Neural crest cell (in vitro differentiated cells): ENCODE measurements around the gene MYOD1. TPM values are rescaled to one million over a fixed set of nuclear protein-coding genes. Genes with fewer than 3 reads are reported as not detected.

Source experiments
- DNase-seq: peaks from one replicate; pipeline ENCODE4 v3.0.0; 2021; ENCODE audit warnings: low read depth, mixed read lengths, low spot score
- H3K27ac Mint-ChIP-seq: one replicate; pipeline ENCODE4 v1.8.0; 2021; ENCODE audit warnings: mild to moderate bottlenecking, mixed read lengths; ENCODE audit not compliant: unreplicated experiment
- H3K27me3 Mint-ChIP-seq: 2 replicates; pipeline ENCODE4 v1.8.0; 2021; ENCODE audit warnings: low read depth, mild to moderate bottlenecking, mixed read lengths
- H3K36me3 Mint-ChIP-seq: 2 replicates; pipeline ENCODE4 v1.8.0; 2021; ENCODE audit warnings: low read depth, mild to moderate bottlenecking, mixed read lengths
- H3K4me1 Mint-ChIP-seq: 2 replicates; pipeline ENCODE4 v1.8.0; 2021; ENCODE audit warnings: mixed read lengths
- H3K4me3 Mint-ChIP-seq: one replicate; pipeline ENCODE4 v1.8.0; 2021; ENCODE audit warnings: mild to moderate bottlenecking, mixed read lengths
- H3K9me3 Mint-ChIP-seq: 2 replicates; pipeline ENCODE4 v1.8.0; 2021; ENCODE audit warnings: mixed read lengths
- total RNA-seq: library from RNA; stranded (reverse); gene quantifications from 2 replicates; pipeline ENCODE4 v1.2.1, GENCODE V29; 2021
- TF ChIP-seq, protein P1 (sequence below): fragments of 200-600 bp; sonication (generic); conservative IDR thresholded peaks from 2 replicates; pipeline ENCODE4 v1.5.0; 2021; ENCODE audit warnings: antibody characterized with exemption, mild to moderate bottlenecking

MYOD1 gene
- total RNA-seq, 1 donor from 2014 or later: not detected

DNA sequence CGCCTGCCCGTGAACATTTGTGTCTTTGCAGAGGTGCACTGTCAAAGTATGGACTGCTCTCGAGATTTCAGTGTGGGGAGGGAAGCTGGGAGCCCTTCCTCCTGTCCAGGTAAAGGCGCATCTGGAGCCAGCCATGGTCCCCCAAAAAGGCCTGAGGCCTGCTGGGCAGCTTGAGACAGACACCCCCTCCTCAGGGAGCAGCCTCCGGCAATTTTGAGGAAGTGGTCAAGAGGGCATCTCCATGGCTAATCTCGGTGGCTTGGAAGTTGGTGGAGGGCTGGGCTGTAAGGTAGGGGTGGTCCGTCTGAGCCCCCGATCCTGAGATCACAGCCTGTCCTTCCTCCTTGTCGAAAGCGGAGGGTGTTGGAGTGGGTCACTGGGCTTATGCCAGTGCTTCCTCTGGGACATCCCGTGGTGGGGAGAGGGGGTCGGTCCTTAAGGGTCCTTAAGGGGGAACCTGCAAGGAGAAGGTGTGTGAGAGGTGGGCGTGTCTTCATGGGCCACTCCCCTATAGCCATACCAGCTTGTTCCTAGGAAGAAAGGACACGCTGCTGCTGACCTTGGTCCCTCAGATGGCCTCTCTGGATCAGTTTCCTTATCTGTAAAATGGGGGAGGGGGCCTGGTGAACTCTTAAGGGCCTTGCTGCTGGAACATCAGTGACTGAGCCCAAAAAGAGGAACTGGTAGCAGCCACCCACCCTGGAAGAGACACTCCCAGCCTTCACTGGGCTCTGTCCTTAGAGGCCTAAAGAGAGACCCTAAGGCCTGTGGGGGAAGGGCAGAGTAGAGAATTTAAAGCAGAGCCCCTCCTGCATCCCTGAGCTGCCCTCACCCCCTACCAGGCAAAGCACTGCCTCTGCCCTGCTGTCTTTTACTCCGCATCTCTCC lies 17.8 kb downstream of the MYOD1 start:
- no peak for DNase-seq
- peak overlapping the region; percentile 3 for H3K27ac Mint-ChIP-seq
- no peaks in the 10 kb centered on the region for H3K36me3 Mint-ChIP-seq
- H3K9me3 Mint-ChIP-seq: no peaks in the 10 kb centered on the region
- peak overlapping the region; percentile 63 for H3K4me3 Mint-ChIP-seq
- TF ChIP-seq, protein P1, sequence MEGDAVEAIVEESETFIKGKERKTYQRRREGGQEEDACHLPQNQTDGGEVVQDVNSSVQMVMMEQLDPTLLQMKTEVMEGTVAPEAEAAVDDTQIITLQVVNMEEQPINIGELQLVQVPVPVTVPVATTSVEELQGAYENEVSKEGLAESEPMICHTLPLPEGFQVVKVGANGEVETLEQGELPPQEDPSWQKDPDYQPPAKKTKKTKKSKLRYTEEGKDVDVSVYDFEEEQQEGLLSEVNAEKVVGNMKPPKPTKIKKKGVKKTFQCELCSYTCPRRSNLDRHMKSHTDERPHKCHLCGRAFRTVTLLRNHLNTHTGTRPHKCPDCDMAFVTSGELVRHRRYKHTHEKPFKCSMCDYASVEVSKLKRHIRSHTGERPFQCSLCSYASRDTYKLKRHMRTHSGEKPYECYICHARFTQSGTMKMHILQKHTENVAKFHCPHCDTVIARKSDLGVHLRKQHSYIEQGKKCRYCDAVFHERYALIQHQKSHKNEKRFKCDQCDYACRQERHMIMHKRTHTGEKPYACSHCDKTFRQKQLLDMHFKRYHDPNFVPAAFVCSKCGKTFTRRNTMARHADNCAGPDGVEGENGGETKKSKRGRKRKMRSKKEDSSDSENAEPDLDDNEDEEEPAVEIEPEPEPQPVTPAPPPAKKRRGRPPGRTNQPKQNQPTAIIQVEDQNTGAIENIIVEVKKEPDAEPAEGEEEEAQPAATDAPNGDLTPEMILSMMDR: no peak
- H3K27me3 Mint-ChIP-seq: peaks cover 18% of the 10 kb centered on the region
- H3K4me1 Mint-ChIP-seq: peaks cover 31% of the 10 kb centered on the region

DNA sequence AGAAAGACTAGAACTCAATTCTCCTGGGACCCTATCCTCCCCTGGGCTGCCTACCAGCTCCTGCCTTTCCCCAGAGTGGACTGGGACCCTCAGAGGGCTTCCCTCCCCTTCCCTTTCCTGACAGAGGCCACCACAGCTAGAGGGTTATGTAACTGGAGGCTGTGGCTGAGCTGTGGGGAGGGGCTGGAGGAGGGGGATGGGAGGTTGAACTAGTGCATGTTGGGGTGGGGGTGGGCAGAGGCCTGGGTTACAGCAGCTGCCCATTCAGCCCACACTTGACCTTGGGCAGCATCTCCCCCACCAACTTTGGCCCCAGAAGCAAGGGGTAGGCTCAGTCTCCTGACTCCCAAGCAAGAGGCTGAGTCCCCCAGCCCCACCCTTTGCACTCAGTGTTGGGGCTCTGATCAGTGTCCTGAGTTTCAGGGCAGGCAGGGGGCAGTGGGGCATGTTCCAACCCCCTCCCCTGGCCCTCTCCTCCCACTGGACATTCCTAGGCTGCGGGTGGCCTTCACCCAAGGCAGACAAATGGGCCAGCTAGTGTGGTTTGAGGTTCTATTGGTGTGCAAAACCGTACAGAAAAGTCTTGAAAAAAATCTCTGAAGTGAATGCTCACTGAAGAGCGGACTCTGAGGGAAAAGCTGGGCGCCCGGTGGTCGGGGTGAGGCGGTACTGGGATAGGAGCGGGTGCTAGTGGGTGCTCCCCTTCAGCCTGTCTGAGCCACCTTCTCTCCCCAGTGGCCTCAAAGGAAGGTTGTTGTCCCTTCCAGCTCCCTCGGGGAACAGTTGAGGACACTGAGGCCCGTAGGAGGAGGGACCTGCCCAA lies 19.0 kb downstream of the MYOD1 start:
- no peaks in the 10 kb centered on the region for H3K36me3 Mint-ChIP-seq
- H3K27me3 Mint-ChIP-seq: peaks cover 7% of the 10 kb centered on the region
- TF ChIP-seq, protein P1: no peak
- peak overlapping the region; percentile 35 for H3K4me3 Mint-ChIP-seq
- H3K27ac Mint-ChIP-seq: no peak overlapping the region
- H3K4me1 Mint-ChIP-seq: peaks cover 34% of the 10 kb centered on the region
- DNase-seq: no peak
- no peaks in the 10 kb centered on the region for H3K9me3 Mint-ChIP-seq

DNA sequence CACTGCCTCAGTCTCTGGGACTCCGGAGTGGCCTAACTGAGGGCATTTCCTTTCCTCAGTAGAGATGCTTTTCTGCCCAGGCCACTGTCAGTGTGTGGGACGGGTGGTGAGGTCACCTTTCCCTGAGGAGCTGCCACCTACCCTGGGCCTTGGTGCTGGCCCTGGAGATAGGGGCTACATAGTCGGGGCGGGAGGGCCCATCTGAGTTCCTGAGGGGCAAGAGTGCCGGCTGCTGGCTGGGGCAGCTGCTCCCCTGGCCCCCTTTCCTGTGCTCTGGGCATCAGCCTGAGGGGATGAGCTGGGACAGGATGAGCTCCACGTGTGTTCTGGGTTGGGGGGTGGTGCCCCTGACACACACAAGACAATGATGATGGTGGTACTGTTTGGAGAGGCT lies 20.6 kb downstream of the MYOD1 start:
- no peaks in the 10 kb centered on the region for H3K36me3 Mint-ChIP-seq
- DNase-seq: no peak
- no peaks in the 10 kb centered on the region for H3K9me3 Mint-ChIP-seq

DNA sequence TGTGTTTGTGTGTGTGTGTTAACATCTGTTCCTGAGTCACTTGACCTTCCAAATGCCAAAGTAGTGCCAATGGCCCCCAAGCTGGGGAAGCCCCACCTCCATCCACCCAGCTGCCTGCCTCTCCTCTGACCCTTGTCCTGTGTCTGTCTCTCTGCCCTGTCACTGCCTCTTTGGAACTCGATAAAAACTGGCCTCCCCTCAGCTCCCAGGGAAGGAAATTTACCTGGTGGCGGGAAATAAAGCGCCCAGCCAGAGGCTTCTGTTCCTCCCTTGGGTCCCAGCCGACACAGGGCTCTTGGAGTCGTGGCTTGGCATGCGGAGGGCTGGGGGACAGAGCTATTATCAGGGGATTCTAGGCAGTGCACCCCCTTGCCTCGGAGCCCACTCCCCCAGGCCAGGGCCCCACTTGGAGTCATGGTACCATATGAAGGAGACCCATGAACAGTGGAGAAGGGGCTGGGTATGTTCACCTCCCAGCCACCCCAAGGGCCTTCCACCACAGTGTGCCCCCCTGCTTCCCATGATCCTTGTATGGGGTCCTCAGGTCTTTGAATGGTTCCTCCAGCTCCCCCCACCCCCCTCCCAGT lies 21.4 kb downstream of the MYOD1 start:
- DNase-seq: no peak
- no peaks in the 10 kb centered on the region for H3K9me3 Mint-ChIP-seq
- TF ChIP-seq, protein P1: no peak
- peak overlapping the region; percentile 28 for H3K4me3 Mint-ChIP-seq
- peaks cover 5% of the 10 kb centered on the region for H3K27me3 Mint-ChIP-seq
- peaks cover 29% of the 10 kb centered on the region for H3K4me1 Mint-ChIP-seq
- no peaks in the 10 kb centered on the region for H3K36me3 Mint-ChIP-seq
- H3K27ac Mint-ChIP-seq: no peak overlapping the region

More for the DNA sequence above, 20.6 kb downstream of the MYOD1 start:
- TF ChIP-seq, protein P1: no peak
- peaks cover 29% of the 10 kb centered on the region for H3K4me1 Mint-ChIP-seq
- H3K27me3 Mint-ChIP-seq: peaks cover 5% of the 10 kb centered on the region
- H3K4me3 Mint-ChIP-seq: no peak overlapping the region
- no peak overlapping the region for H3K27ac Mint-ChIP-seq

DNA sequence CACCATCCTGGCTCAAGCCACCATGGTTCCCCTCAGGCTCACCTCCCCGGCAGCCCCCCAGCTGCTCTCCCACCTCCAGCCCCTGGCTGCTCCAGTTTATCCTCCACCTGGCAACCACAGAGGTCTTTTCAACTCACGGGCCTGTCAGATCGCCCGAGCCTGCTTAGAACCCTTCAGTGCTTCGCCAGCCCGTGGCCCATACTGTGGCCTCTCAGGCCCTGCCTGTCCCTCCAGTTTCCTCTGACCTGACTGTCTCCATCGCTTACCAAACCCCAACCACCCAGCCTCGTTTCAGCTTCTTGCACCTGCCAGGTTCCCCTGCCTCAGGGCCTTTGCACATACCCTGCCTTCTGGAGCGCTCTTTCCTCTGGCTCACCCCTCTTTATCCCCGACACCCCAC lies 22.1 kb downstream of the MYOD1 start:
- TF ChIP-seq, protein P1: no peak
- Mint-ChIP-seq H3K36me3 (no peaks in the 10 kb centered on the region), H3K4me1 (peaks cover 28% of the 10 kb centered on the region), H3K4me3 (no peak overlapping the region), H3K9me3 (no peaks in the 10 kb centered on the region), H3K27me3 (peaks cover 5% of the 10 kb centered on the region), H3K27ac (no peak overlapping the region)
- DNase-seq: no peak
